Loucy (cell line): ENCODE measurements around the gene MAN1A2.

Source experiments
- H2AFZ ChIP-seq: fragments of 200-600 bp; sonication (generic); 2 replicates; pipeline ENCODE4 v1.6.0; 2016; ENCODE audit warnings: antibody characterized with exemption, mild to moderate bottlenecking, low read length, moderate library complexity
- H3F3A ChIP-seq: fragments of 200-600 bp; 2 replicates; pipeline ENCODE4 v1.6.0; 2016; ENCODE audit warnings: antibody characterized with exemption, low read depth, mild to moderate bottlenecking
- H3K27me3 ChIP-seq: fragments of 200-600 bp; sonication (generic); 2 replicates; pipeline ENCODE4 v1.6.1; 2014; ENCODE audit warnings: low read length, mild to moderate bottlenecking; ENCODE audit not compliant: insufficient read depth, poor library complexity, severe bottlenecking
- H3K36me3 ChIP-seq: fragments of 200-600 bp; sonication (generic); 2 replicates; pipeline ENCODE4 v1.6.1; 2016; ENCODE audit warnings: low read length; ENCODE audit not compliant: insufficient read depth
- H3K4me1 ChIP-seq: fragments of 200-600 bp; sonication (generic); 2 replicates; pipeline ENCODE4 v1.5.1; 2014; ENCODE audit warnings: low read length, mild to moderate bottlenecking; ENCODE audit not compliant: insufficient read depth, poor library complexity, severe bottlenecking
- H3K4me2 ChIP-seq: fragments of 200-600 bp; sonication (generic); 2 replicates; pipeline ENCODE4 v1.6.0; 2014; ENCODE audit warnings: antibody characterized with exemption, low read length, low read depth, mild to moderate bottlenecking; ENCODE audit not compliant: poor library complexity, severe bottlenecking
- H3K4me3 ChIP-seq: fragments of 200-600 bp; sonication (generic); 2 replicates; pipeline ENCODE4 v1.5.1; 2014; ENCODE audit warnings: low read length, mild to moderate bottlenecking, mixed read lengths; ENCODE audit not compliant: poor library complexity, severe bottlenecking
- H3K79me2 ChIP-seq: fragments of 200-600 bp; sonication (generic); 2 replicates; pipeline ENCODE4 v1.6.1; 2014; ENCODE audit warnings: low read length; ENCODE audit not compliant: insufficient read depth
- H3K9ac ChIP-seq: fragments of 200-600 bp; sonication (generic); 2 replicates; pipeline ENCODE4 v1.6.0; 2014; ENCODE audit warnings: mild to moderate bottlenecking, low read depth, low read length, moderate library complexity; ENCODE audit not compliant: poor library complexity, severe bottlenecking
- H3K9me2 ChIP-seq: fragments of 200-600 bp; sonication (generic); replicated peaks from 2 replicates; pipeline ENCODE4 v1.6.1; 2016; ENCODE audit warnings: low read depth, low read length, mixed read lengths
- H3K9me3 ChIP-seq: fragments of 200-600 bp; sonication (generic); 2 replicates; pipeline ENCODE4 v1.6.1; 2014; ENCODE audit warnings: mild to moderate bottlenecking, antibody characterized with exemption, low read length, low read depth; ENCODE audit not compliant: insufficient read depth
- H4K20me1 ChIP-seq: fragments of 200-600 bp; sonication (generic); 2 replicates; pipeline ENCODE4 v1.6.0; 2014; ENCODE audit warnings: antibody characterized with exemption, low read length, mild to moderate bottlenecking; ENCODE audit not compliant: insufficient read depth, poor library complexity, severe bottlenecking
- EZH2phosphoT487 ChIP-seq: fragments of 200-600 bp; IDR thresholded peaks from 2 replicates; pipeline ENCODE4 v1.6.1; 2018; ENCODE audit warnings: antibody characterized with exemption, mild to moderate bottlenecking, moderate library complexity, borderline replicate concordance
- TF ChIP-seq, protein P1 (sequence below): fragments of 200-600 bp; sonication (generic); conservative IDR thresholded peaks from 2 replicates; pipeline ENCODE4 v1.5.1; 2014; ENCODE audit warnings: mild to moderate bottlenecking, antibody characterized with exemption, low read length

The MAN1A2 gene

DNA sequence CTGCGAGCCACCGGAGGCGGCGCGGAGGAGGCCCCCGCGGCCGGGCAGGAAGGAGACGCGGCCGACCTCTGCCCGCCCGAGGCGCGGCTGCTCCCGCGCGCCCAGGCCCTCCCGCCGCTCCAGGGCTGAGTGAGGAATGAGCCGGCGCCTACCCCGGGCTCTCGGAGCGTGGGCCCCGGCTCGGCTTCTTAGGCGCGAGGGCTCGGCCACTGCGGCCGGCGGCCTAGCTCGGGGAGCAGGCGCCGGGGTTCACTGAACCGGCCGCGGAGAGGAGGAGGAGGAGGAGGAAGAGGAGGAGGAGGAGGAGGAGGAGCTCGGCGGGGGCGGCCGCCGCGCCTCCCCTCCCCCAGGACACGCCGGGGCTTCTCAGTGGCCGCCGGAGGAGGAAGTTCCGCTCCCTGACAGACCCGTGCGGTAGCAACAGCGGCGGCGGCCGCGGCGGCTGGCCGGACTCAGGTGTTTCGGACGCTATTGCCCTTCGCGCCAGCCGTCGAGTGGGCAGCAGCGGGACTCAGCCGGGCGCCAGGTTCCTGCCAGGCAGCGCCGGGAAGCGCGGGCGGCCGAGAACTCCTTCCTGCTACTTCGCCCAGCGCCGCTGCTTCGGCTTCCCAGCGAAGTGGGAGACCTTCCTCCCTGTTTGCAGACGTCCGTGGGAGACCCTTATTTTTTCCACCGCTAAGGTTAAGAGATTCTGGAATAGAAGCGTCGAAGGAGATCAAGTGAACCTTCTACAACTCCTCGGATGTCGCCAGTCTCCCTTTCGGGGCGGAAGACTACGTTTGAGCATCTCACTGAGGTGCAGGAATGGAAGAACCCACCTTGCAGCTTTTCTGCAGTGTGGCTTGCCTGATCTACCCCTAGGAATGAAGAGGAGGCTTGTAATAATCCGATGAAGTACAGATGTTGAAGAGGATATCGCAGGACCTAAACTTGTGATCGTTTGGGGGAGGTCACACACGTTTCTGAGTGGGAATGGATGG, at the start of gene MAN1A2:
Gene MAN1A2 (plus strand): TSS at position 404 of the 980 bp plus-strand sequence. CDS start 735 bp downstream, outside the sequence.
- no peaks in the 10 kb centered on the region for H3K9me2 ChIP-seq
- no peaks in the 10 kb centered on the region for H3K36me3 ChIP-seq
- peaks cover 66% of the 10 kb centered on the region for H3K79me2 ChIP-seq

DNA sequence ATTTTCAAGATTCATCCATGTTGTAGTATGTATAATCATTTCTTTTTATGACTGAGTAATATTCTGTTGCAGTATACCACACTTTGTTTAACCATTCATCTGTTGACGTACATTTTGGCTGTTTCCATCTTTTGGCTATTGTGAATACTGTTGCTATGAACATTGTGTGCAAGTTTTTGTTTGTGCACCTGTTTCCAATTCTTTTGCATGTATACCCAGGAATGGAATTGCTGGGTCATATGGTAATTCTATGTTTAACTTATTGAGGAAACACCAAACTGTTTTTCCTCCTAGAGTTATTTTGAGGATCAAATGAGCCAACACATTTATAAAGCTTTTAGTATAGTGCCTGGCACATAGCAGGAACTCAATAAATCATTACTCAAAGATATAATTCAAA, 49.2 kb upstream of the MAN1A2 start:
- Histone ChIP-seq H3K36me3 (no peaks in the 10 kb centered on the region), H3K9me2 (no peaks in the 10 kb centered on the region), H3K9me3 (no peaks in the 10 kb centered on the region), H3K9ac (no peak overlapping the region), H4K20me1 (no peaks in the 10 kb centered on the region), H3K27me3 (no peaks in the 10 kb centered on the region), H3K4me2 (no peak overlapping the region), H3K4me1 (no peaks in the 10 kb centered on the region), H3F3A (no peaks in the 10 kb centered on the region), H3K79me2 (no peaks in the 10 kb centered on the region), H3K4me3 (no peak overlapping the region), H2AFZ (no peak overlapping the region)
- no peak for TF ChIP-seq EZH2phosphoT487
- TF ChIP-seq, protein P1, sequence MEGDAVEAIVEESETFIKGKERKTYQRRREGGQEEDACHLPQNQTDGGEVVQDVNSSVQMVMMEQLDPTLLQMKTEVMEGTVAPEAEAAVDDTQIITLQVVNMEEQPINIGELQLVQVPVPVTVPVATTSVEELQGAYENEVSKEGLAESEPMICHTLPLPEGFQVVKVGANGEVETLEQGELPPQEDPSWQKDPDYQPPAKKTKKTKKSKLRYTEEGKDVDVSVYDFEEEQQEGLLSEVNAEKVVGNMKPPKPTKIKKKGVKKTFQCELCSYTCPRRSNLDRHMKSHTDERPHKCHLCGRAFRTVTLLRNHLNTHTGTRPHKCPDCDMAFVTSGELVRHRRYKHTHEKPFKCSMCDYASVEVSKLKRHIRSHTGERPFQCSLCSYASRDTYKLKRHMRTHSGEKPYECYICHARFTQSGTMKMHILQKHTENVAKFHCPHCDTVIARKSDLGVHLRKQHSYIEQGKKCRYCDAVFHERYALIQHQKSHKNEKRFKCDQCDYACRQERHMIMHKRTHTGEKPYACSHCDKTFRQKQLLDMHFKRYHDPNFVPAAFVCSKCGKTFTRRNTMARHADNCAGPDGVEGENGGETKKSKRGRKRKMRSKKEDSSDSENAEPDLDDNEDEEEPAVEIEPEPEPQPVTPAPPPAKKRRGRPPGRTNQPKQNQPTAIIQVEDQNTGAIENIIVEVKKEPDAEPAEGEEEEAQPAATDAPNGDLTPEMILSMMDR, result no peak

More for the DNA sequence above, at the start of gene MAN1A2:
- Histone ChIP-seq H3K4me2 (peak within 1 kb of the TSS; percentile 93), H2AFZ (peak within 1 kb of the TSS; percentile 92), H3K9me3 (no peaks in the 10 kb centered on the region), H3K9ac (peak within 1 kb of the TSS; percentile 93), H3K27me3 (no peaks in the 10 kb centered on the region), H3K4me3 (peak within 1 kb of the TSS; percentile 95), H3F3A (no peaks in the 10 kb centered on the region), H4K20me1 (peaks cover 51% of the 10 kb centered on the region), H3K4me1 (peaks cover 54% of the 10 kb centered on the region)
- TF ChIP-seq, protein P1, result no peak
- TF ChIP-seq EZH2phosphoT487, result no peak

DNA sequence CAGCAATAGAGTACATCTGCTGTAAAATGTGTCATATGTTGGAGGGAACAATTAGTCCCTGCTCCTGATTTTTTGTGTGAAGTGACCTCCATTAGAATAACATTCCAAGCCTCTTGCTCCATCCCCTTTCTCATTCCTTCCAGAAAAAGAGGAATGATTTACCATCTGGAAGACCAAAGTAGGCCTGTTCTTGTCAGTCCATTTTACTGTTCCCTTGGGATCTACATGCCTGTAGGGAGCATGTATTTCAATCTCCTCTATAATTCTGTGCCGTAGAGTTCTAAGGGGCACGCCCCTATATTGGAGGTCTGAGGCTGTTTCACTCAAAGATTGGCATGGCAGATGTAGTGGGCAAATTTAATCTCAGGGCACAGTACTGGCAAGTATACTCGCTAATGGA, 48.8 kb upstream of the MAN1A2 start:
- TF ChIP-seq, protein P1, result no peak
- no peak for TF ChIP-seq EZH2phosphoT487
- H2AFZ ChIP-seq, result no peak overlapping the region
- H3K4me3 ChIP-seq, result no peak overlapping the region
- H3K4me2 ChIP-seq, result no peak overlapping the region
- no peaks in the 10 kb centered on the region for H3F3A ChIP-seq
- H3K9me2 ChIP-seq, result no peaks in the 10 kb centered on the region
- no peaks in the 10 kb centered on the region for H3K79me2 ChIP-seq
- no peaks in the 10 kb centered on the region for H3K4me1 ChIP-seq
- H3K36me3 ChIP-seq, result no peaks in the 10 kb centered on the region
- no peaks in the 10 kb centered on the region for H4K20me1 ChIP-seq
- H3K9ac ChIP-seq, result no peak overlapping the region
- no peaks in the 10 kb centered on the region for H3K27me3 ChIP-seq
- no peaks in the 10 kb centered on the region for H3K9me3 ChIP-seq
